Brain microvascular endothelial cell (primary cell): ENCODE results near the gene SLC4A11.

Experiments used
- DNase-seq: peaks from one replicate; pipeline ENCODE4 v3.0.0-alpha.2; 2020
- H3K27ac ChIP-seq: fragments of 250-450 bp; sonication (Bioruptor Pico); 2 replicates; pipeline ENCODE4 v1.5.1; 2020; ENCODE audit warnings: mild to moderate bottlenecking, moderate library complexity
- H3K27me3 ChIP-seq: fragments of 250-450 bp; sonication (Bioruptor Pico); replicated peaks from 2 replicates; pipeline ENCODE4 v1.5.1; 2020; ENCODE audit warnings: mild to moderate bottlenecking
- H3K36me3 ChIP-seq: fragments of 250-450 bp; sonication (Bioruptor Pico); replicated peaks from 2 replicates; pipeline ENCODE4 v1.5.1; 2020; ENCODE audit warnings: mild to moderate bottlenecking
- H3K4me3 ChIP-seq: 2 replicates; pipeline ENCODE4 v1.5.1; 2011; ENCODE audit warnings: low read depth, mild to moderate bottlenecking, control low read depth, low read length, moderate library complexity
- in situ Hi-C: cut with HindIII; loops from 2 replicates; pipeline ENCODE4 v1.10.0; 2017; ENCODE audit warnings: low sequenced_read_pairs, low pct_ligation_motif_present
- TF ChIP-seq, protein P1 (sequence below): IDR thresholded peaks from 2 replicates; pipeline ENCODE4 v1.5.1; 2011; ENCODE audit warnings: low read depth, mild to moderate bottlenecking, moderate library complexity, low read length, control low read depth, inconsistent platforms; ENCODE audit errors: missing control alignments

The SLC4A11 gene

DNA sequence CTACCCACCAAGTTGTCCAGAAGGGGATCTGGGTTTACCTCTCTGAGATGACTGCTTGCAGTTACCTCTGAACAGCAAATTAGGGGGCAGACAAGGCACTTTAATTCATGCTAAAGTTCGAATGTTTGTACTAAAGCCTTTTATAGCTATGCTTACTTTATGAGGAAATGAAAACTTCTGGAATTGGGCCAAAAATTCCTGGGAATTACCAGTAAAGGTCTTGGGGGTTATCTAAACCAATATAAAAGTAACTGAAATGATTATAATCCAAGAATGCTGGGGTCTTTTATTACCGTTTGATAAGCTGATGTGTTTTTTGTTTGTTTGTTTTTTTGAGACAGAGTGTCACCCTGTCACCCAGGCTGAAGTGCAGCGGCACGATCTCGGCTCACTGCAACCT lies 57.7 kb downstream of the SLC4A11 start:
- TF ChIP-seq, protein P1, sequence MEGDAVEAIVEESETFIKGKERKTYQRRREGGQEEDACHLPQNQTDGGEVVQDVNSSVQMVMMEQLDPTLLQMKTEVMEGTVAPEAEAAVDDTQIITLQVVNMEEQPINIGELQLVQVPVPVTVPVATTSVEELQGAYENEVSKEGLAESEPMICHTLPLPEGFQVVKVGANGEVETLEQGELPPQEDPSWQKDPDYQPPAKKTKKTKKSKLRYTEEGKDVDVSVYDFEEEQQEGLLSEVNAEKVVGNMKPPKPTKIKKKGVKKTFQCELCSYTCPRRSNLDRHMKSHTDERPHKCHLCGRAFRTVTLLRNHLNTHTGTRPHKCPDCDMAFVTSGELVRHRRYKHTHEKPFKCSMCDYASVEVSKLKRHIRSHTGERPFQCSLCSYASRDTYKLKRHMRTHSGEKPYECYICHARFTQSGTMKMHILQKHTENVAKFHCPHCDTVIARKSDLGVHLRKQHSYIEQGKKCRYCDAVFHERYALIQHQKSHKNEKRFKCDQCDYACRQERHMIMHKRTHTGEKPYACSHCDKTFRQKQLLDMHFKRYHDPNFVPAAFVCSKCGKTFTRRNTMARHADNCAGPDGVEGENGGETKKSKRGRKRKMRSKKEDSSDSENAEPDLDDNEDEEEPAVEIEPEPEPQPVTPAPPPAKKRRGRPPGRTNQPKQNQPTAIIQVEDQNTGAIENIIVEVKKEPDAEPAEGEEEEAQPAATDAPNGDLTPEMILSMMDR, result no peak
- no peaks in the 10 kb centered on the region for H3K27me3 ChIP-seq
- in situ Hi-C loops, result no loop called here
- no peak overlapping the region for H3K27ac ChIP-seq
- H3K4me3 ChIP-seq, result no peak overlapping the region
- no peaks in the 10 kb centered on the region for H3K36me3 ChIP-seq
- DNase-seq, result no peak

DNA sequence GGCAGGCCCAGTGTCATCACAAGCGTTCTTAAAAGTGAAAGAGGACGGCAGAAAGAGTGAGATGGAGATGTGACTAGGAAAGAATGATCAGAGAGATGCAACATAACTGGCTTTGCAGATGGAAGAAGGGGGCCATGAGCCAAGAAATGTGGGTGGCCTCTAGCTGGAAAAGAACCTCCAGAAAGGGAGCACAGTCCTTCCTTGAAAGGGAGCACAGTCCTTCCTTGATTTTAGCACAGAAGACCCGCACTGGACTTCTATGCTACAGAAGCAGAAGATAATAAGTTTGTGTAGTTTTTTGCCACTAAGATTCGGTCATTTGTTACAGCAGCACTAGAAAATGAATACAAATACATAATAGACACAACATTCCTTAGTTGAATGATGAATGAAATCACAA lies 58.7 kb downstream of the SLC4A11 start:
- TF ChIP-seq, protein P1, result no peak
- DNase-seq, result no peak
- H3K27me3 ChIP-seq, result no peaks in the 10 kb centered on the region
- in situ Hi-C loops, result no loop called here
- H3K4me3 ChIP-seq, result no peak overlapping the region
- H3K36me3 ChIP-seq, result no peaks in the 10 kb centered on the region
- no peak overlapping the region for H3K27ac ChIP-seq

DNA sequence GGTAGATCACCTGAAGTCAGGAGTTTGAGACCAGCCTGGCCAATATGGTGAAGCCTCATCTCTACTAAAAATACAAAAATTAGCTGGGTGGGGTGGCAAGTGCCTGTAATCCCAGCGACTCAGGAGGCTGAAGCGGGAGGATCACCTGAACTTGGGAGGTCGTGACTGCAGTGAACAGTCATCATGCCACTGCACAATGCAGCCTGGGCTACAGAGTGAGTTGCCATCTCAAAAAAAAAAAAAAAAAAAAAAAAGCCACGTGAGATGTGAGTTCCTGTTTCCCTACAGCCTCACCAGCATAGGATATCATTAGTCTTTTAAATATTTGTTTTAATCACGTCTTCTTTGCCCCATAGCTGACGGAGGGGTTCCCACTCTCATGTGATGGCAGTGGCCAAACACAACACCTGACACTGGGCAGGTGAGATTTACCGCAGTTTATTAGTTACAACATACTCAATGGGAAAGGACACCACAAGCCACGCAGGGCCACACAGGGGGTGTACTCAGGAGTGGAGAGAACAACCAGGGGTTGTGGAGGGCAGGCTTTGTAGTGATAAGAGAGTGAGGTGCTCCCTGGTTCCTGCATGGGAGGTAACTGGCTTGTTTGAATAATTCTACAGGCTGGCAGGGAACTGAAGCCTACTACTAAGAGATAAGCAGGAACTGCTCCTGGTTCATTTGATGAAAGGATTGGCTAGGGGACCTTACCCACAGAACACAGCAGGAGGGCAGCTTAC lies 61.1 kb downstream of the SLC4A11 start:
- no peak for DNase-seq
- no peak overlapping the region for H3K27ac ChIP-seq
- in situ Hi-C loops, result no loop called here
- H3K4me3 ChIP-seq, result no peak overlapping the region
- TF ChIP-seq, protein P1, result no peak
- no peaks in the 10 kb centered on the region for H3K36me3 ChIP-seq
- no peaks in the 10 kb centered on the region for H3K27me3 ChIP-seq
